K562 (cell line): Measurements from ENCODE around the gene TMEM129. TPM values are rescaled to one million over a fixed set of nuclear protein-coding genes. Genes with fewer than 3 reads are reported as not detected.

ENCODE experiments used
- ADNP ChIP-seq: fragments of 200-800 bp; sonication (Bioruptor generic); IDR thresholded peaks from 2 replicates; pipeline ENCODE4 v1.6.1; 2016; ENCODE audit warnings: missing genetic modification characterization, missing compliant biosample characterization
- BCLAF1 ChIP-seq, 2 experiments: fragments of 450-650 bp in 1 of 2; IDR thresholded peaks; 2 replicates each; pipeline ENCODE4 v1.6.1; 2011 to 2017; ENCODE audit warnings: low read depth in 2 of 2, antibody characterized with exemption in 1 of 2, borderline replicate concordance in 1 of 2, low read length in 1 of 2, mild to moderate bottlenecking in 1 of 2, mixed read lengths in 1 of 2; ENCODE audit not compliant: control insufficient read depth in 1 of 2
- CAMTA2 ChIP-seq: fragments of 250-450 bp; sonication (Bioruptor Pico); conservative IDR thresholded peaks from 2 replicates; pipeline ENCODE4 v1.5.1; 2022
- CTCFL ChIP-seq: IDR thresholded peaks from 2 replicates; pipeline ENCODE4 v1.6.1; 2011; ENCODE audit warnings: borderline replicate concordance, low read depth, mild to moderate bottlenecking, moderate library complexity, low read length; ENCODE audit not compliant: insufficient read depth, poor library complexity, severe bottlenecking
- GTF2B ChIP-seq: IDR thresholded peaks from 2 replicates; pipeline ENCODE4 v1.6.1; 2011; ENCODE audit not compliant: insufficient read length; ENCODE audit errors: extremely low read depth
- GTF2E2 ChIP-seq: fragments of 200-800 bp; sonication (Bioruptor generic); IDR thresholded peaks from 2 replicates; pipeline ENCODE4 v1.6.1; 2016; ENCODE audit warnings: missing genetic modification characterization, missing compliant biosample characterization
- HNRNPH1 ChIP-seq: fragments of 200-400 bp; formaldehyde crosslinking; optimal IDR thresholded peaks from 2 replicates; pipeline ENCODE3; 2017; ENCODE audit warnings: low read depth, mild to moderate bottlenecking, low read length, moderate library complexity
- ID3 ChIP-seq, 2 experiments: fragments of 250-450 bp in 1 of 2; fragments of 450-650 bp in 1 of 2; sonication (Bioruptor Pico) in 1 of 2; IDR thresholded peaks; 2 replicates each; pipeline versions ENCODE4 v1.6.1 to v1.8.0; 2016 to 2021; ENCODE audit warnings: mild to moderate bottlenecking in 2 of 2, moderate library complexity in 2 of 2, missing compliant biosample characterization in 1 of 2, missing genetic modification characterization in 1 of 2
- MAZ ChIP-seq, 2 experiments: fragments of 450-650 bp in 1 of 2; sonication (generic) in 1 of 2; formaldehyde crosslinking; IDR thresholded peaks in 1 of 2; conservative IDR thresholded peaks in 1 of 2; 2 replicates each; pipeline versions ENCODE4 v1.4.0 to v1.5.0; 2020; ENCODE audit warnings: mild to moderate bottlenecking in 1 of 2, missing genetic modification reagents in 1 of 2
- NFRKB ChIP-seq: fragments of 450-650 bp; IDR thresholded peaks from 2 replicates; pipeline ENCODE4 v1.6.1; 2016; ENCODE audit warnings: low read depth
- NFXL1 ChIP-seq: fragments of 450-650 bp; formaldehyde crosslinking; IDR thresholded peaks from 2 replicates; pipeline ENCODE4 v1.4.0; 2021; ENCODE audit warnings: mild to moderate bottlenecking
- OTX1 ChIP-seq: fragments of 450-650 bp; formaldehyde crosslinking; IDR thresholded peaks from 2 replicates; pipeline ENCODE4 v1.4.0; 2022; ENCODE audit warnings: mild to moderate bottlenecking
- RAD51 ChIP-seq: fragments of 450-650 bp; IDR thresholded peaks from 2 replicates; pipeline ENCODE4 v1.7.1; 2016; ENCODE audit warnings: low read depth, mild to moderate bottlenecking, borderline replicate concordance
- SIN3B ChIP-seq: fragments of 450-650 bp; IDR thresholded peaks from 2 replicates; pipeline ENCODE4 v1.6.1; 2017; ENCODE audit warnings: low read depth, mild to moderate bottlenecking, moderate library complexity
- SNRNP70 ChIP-seq: fragments of 200-400 bp; formaldehyde crosslinking; optimal IDR thresholded peaks from 2 replicates; pipeline ENCODE3; 2017; ENCODE audit warnings: low read depth, low read length
- SRF ChIP-seq, 2 experiments: fragments of 250-450, 450-650 bp in 1 of 2; sonication (Bioruptor Pico) in 1 of 2; sonication (generic) in 1 of 2; formaldehyde crosslinking; IDR thresholded peaks; 2 replicates each; pipeline versions ENCODE4 v1.5.0 to v1.5.1; 2020 to 2022; ENCODE audit warnings: mild to moderate bottlenecking in 1 of 2, missing genetic modification reagents in 1 of 2
- SUPT5H ChIP-seq: fragments of 450-650 bp; IDR thresholded peaks from 2 replicates; pipeline ENCODE4 v1.6.1; 2016
- TRIM28 ChIP-seq: fragments of 450-650 bp; IDR thresholded peaks from 2 replicates; pipeline ENCODE4 v1.6.1; 2017
- ZKSCAN1 ChIP-seq: fragments of 150-350 bp; IDR thresholded peaks from 2 replicates; pipeline ENCODE4 v1.6.1; 2016; ENCODE audit warnings: low read depth, low read length
- ZNF12 ChIP-seq: sonication (generic); formaldehyde crosslinking; IDR thresholded peaks from 2 replicates; pipeline ENCODE4 v1.4.0; 2020; ENCODE audit warnings: mild to moderate bottlenecking, missing genetic modification reagents
- ZNF347 ChIP-seq: fragments of 450-650 bp; formaldehyde crosslinking; IDR thresholded peaks from 2 replicates; pipeline ENCODE4 v1.4.0; 2020; ENCODE audit warnings: low read depth, mild to moderate bottlenecking, moderate library complexity
- ZNF668 ChIP-seq: fragments of 250-450 bp; sonication (Bioruptor Pico); IDR thresholded peaks from 2 replicates; pipeline ENCODE4 v1.8.0; 2022; ENCODE audit warnings: mild to moderate bottlenecking, inconsistent platforms
- polyA plus RNA-seq, 8 experiments: library from polyadenylated mRNA; depleted of rRNA in 4 of 8; stranded (reverse) in 5 of 8; unstranded in 3 of 8; fragments of >200 nt; fragmentation: Nextera tagmentation in 2 of 8; fragmentation: Illumina TruSeq in 1 of 8; extraction: Ambion mirVana in 2 of 8; extraction: Trizol in 1 of 8; gene quantifications; 2 replicates each; pipeline versions ENCODE4 v1.2.1 to v1.2.3, GENCODE V29; 2011 to 2014; ENCODE audit warnings: inconsistent platforms in 1 of 8, missing spikeins in 1 of 8
- total RNA-seq, 7 experiments: library from RNA; depleted of rRNA in 6 of 7; stranded (reverse); fragments of >200 nt in 6 of 7; fragmentation: Illumina TruSeq in 2 of 7; extraction: Trizol in 2 of 7; gene quantifications; 2 replicates each; pipeline versions ENCODE4 v1.2.1 to v1.2.3, GENCODE V29; 2011 to 2021; ENCODE audit warnings: low replicate concordance in 1 of 7

Gene TMEM129
- total and polyA plus RNA-seq, 9 of the 15 experiments (the other 6 are each of a cell fraction or from before 2014, with no cell fraction given) = 0.34 to 47.2 (median 18.8) TPM

GRCh38 chr4:1721003-1721665, at the start of gene TMEM129, which contains the start of gene TACC3 (continued):
- TF ChIP-seq MAZ (CRISPR knock-in tag; conservative IDR thresholded peaks at IDR 0.05 in 1 of 2, IDR thresholded peaks at IDR 0.05 in 1 of 2) = peak in 1 of 2 experiments; percentile 51; a peak in 1 of 4 replicates
- TF ChIP-seq NFRKB = no peak
- no peak for TF ChIP-seq GTF2B
- no peak for TF ChIP-seq ZNF347 (CRISPR knock-in tag)
- TF ChIP-seq ADNP (tag) = no peak
- TF ChIP-seq RAD51 = no peak
- TF ChIP-seq ZKSCAN1 = no peak
- TF ChIP-seq SRF (CRISPR knock-in tag; IDR thresholded peaks at IDR 0.05) = no peak; a peak in 1 of 4 replicates
- TF ChIP-seq ID3 (CRISPR knock-in tag; IDR thresholded peaks at IDR 0.05) = no peak
- no peak for TF ChIP-seq ID3 (tag; IDR thresholded peaks at IDR 0.05)
- peak in 1 of 2 experiments; percentile 90; a peak in 2 of 4 replicates for TF ChIP-seq BCLAF1 (IDR thresholded peaks at IDR 0.05; ENCODE audit: borderline replicate concordance in 1 of 2, control insufficient read depth in 1 of 2, low read depth in 2 of 2, low read length in 1 of 2)
- TF ChIP-seq SNRNP70 = no peak
- TF ChIP-seq GTF2E2 (tag) = peak; percentile 60; the same call in 1 of the 2 replicates
- TF ChIP-seq NFXL1 (CRISPR knock-in tag) = no peak
- no peak for TF ChIP-seq TRIM28
- TF ChIP-seq ZNF12 (CRISPR knock-in tag) = no peak
- peak; percentile 13; the same call in 1 of the 2 replicates for TF ChIP-seq SUPT5H
- TF ChIP-seq SIN3B = 0 out of 2 replicates have a peak, but pooled peaks have one; percentile 53
- TF ChIP-seq CAMTA2 (CRISPR knock-in tag) = no peak
- TF ChIP-seq OTX1 (CRISPR knock-in tag) = no peak
- no peak for TF ChIP-seq HNRNPH1
- TF ChIP-seq CTCFL = no peak
- no peak for TF ChIP-seq ZNF668
